PC-3 (cell line): Measurements from ENCODE around the gene ADRA2B. TPM values are rescaled to one million over a fixed set of nuclear protein-coding genes. Genes with fewer than 3 reads are reported as not detected.

Experiments
- ATAC-seq: fragments of 200-7000 bp; cut with Tn5 transposase; 2 replicates; pipeline ENCODE4 v1.9.1; 2020; ENCODE audit warnings: mild to moderate bottlenecking, moderate library complexity
- BruUV-seq: library from RNA; stranded (reverse); fragments of 400-500 nt; replicated peaks from 2 replicates; lab custom pipeline; 2021; lab: Mats Ljungman, UMichigan
- CTCF ChIA-PET: fragments of 300-600 bp; sonication (Branson Sonifier 250); formaldehyde crosslinking; loops from one replicate; lab custom pipeline; 2022; ENCODE audit warnings: antibody characterized with exemption; lab: Charles Lee
- POLR2A ChIA-PET: fragments of 300-600 bp; sonication (Branson Sonifier 250); formaldehyde crosslinking; loops from one replicate; lab custom pipeline; 2022; ENCODE audit warnings: antibody characterized with exemption; ENCODE audit not compliant: unreplicated experiment; lab: Charles Lee
- DNase-seq: peaks from one replicate; pipeline ENCODE4 v3.0.0-alpha.2; 2015
- H2AFZ ChIP-seq: fragments of 300-600 bp; sonication (generic); 2 replicates; pipeline ENCODE4 v1.6.0; 2016; ENCODE audit warnings: antibody characterized with exemption, low read length
- H3F3A ChIP-seq: fragments of 300-600 bp; sonication (generic); one replicate; pipeline ENCODE4 v1.6.0; 2017; ENCODE audit warnings: antibody characterized with exemption, low read length, control low read depth, mild to moderate bottlenecking; ENCODE audit not compliant: unreplicated experiment
- H3K27ac ChIP-seq: fragments of 300-600 bp; sonication (generic); 2 replicates; pipeline ENCODE4 v1.5.1; 2016; ENCODE audit warnings: mild to moderate bottlenecking, low read length
- H3K27me3 ChIP-seq: fragments of 300-600 bp; sonication (generic); 2 replicates; pipeline ENCODE4 v1.6.1; 2016; ENCODE audit warnings: low read length, mixed read lengths
- H3K36me3 ChIP-seq: fragments of 300-600 bp; sonication (generic); 2 replicates; pipeline ENCODE4 v1.6.1; 2016; ENCODE audit warnings: low read depth, mixed run types, low read length, mixed read lengths
- H3K4me1 ChIP-seq: fragments of 300-600 bp; sonication (generic); 2 replicates; pipeline ENCODE4 v1.5.1; 2016; ENCODE audit warnings: low read length; ENCODE audit not compliant: insufficient read depth
- H3K4me2 ChIP-seq: fragments of 300-600 bp; sonication (generic); 2 replicates; pipeline ENCODE4 v1.6.0; 2016; ENCODE audit warnings: low read length
- H3K4me3 ChIP-seq: fragments of 300-600 bp; sonication (generic); 2 replicates; pipeline ENCODE4 v1.5.1; 2016; ENCODE audit warnings: mild to moderate bottlenecking, low read length, mixed read lengths
- H3K79me2 ChIP-seq: fragments of 300-600 bp; sonication (generic); 2 replicates; pipeline ENCODE4 v1.6.1; 2017; ENCODE audit warnings: low read length, mixed read lengths
- H3K9ac ChIP-seq: fragments of 300-600 bp; sonication (generic); 2 replicates; pipeline ENCODE4 v1.6.0; 2016; ENCODE audit warnings: mild to moderate bottlenecking, low read length
- H3K9me2 ChIP-seq: fragments of 300-600 bp; sonication (generic); replicated peaks from 2 replicates; pipeline ENCODE4 v1.6.1; 2016; ENCODE audit warnings: mixed run types, low read length, mixed read lengths
- H3K9me3 ChIP-seq: fragments of 300-600 bp; sonication (generic); 2 replicates; pipeline ENCODE4 v1.6.1; 2016; ENCODE audit warnings: low read length, mixed read lengths
- H4K20me1 ChIP-seq: fragments of 300-600 bp; sonication (generic); 2 replicates; pipeline ENCODE4 v1.6.1; 2016; ENCODE audit warnings: low read length, mixed read lengths
- EZH2 ChIP-seq: fragments of 300-600 bp; sonication (generic); IDR thresholded peaks from one replicate; pipeline ENCODE4 v1.6.1; 2017; ENCODE audit warnings: antibody characterized with exemption, mild to moderate bottlenecking, low read length; ENCODE audit not compliant: unreplicated experiment
- EZH2phosphoT487 ChIP-seq: fragments of 300-600 bp; sonication (generic); IDR thresholded peaks from 2 replicates; pipeline ENCODE4 v1.6.1; 2018; ENCODE audit warnings: mild to moderate bottlenecking, antibody characterized with exemption, low read length, borderline replicate concordance
- intact Hi-C: fragments of 100-400 bp; cut with micrococcal nuclease; formaldehyde crosslinking; loops from 2 replicates; pipeline ENCODE4 v1.9.0; 2023
- total RNA-seq: library from RNA; depleted of rRNA; stranded (reverse); fragments of >200 nt; gene quantifications from 2 replicates; pipeline ENCODE4 v1.2.3, GENCODE V29; 2014
- TF ChIP-seq, protein P1 (sequence below): fragments of 300-600 bp; sonication (generic); conservative IDR thresholded peaks from 2 replicates; pipeline ENCODE4 v1.5.1; 2017; ENCODE audit warnings: antibody characterized with exemption, low read depth, mild to moderate bottlenecking, low read length

The ADRA2B gene
- total RNA-seq, 1 experiment from 2014 or later: not detected

- intact Hi-C loops: no loop called here
- Histone ChIP-seq H3K79me2 (no peaks in the 10 kb centered on the region), H3F3A (no peaks in the 10 kb centered on the region), H3K27ac (no peak overlapping the region), H4K20me1 (no peaks in the 10 kb centered on the region), H3K4me3 (no peak overlapping the region), H3K9me3 (no peaks in the 10 kb centered on the region), H2AFZ (no peak overlapping the region), H3K4me2 (no peak overlapping the region), H3K4me1 (no peaks in the 10 kb centered on the region), H3K27me3 (no peaks in the 10 kb centered on the region), H3K36me3 (no peaks in the 10 kb centered on the region), H3K9ac (no peak overlapping the region), H3K9me2 (no peaks in the 10 kb centered on the region)
- TF ChIP-seq, protein P1, sequence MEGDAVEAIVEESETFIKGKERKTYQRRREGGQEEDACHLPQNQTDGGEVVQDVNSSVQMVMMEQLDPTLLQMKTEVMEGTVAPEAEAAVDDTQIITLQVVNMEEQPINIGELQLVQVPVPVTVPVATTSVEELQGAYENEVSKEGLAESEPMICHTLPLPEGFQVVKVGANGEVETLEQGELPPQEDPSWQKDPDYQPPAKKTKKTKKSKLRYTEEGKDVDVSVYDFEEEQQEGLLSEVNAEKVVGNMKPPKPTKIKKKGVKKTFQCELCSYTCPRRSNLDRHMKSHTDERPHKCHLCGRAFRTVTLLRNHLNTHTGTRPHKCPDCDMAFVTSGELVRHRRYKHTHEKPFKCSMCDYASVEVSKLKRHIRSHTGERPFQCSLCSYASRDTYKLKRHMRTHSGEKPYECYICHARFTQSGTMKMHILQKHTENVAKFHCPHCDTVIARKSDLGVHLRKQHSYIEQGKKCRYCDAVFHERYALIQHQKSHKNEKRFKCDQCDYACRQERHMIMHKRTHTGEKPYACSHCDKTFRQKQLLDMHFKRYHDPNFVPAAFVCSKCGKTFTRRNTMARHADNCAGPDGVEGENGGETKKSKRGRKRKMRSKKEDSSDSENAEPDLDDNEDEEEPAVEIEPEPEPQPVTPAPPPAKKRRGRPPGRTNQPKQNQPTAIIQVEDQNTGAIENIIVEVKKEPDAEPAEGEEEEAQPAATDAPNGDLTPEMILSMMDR: no peak
- no peak for TF ChIP-seq EZH2
- TF ChIP-seq EZH2phosphoT487: no peak
- BruUV-seq: no TSS peak
- ChIA-PET POLR2A (no interaction called here), CTCF (no interaction called here)
- no peak for DNase-seq
- ATAC-seq: no peak
Observed at GRCh38 chr2:96107708-96108065, 8.7 kb downstream of the ADRA2B start.

DNA sequence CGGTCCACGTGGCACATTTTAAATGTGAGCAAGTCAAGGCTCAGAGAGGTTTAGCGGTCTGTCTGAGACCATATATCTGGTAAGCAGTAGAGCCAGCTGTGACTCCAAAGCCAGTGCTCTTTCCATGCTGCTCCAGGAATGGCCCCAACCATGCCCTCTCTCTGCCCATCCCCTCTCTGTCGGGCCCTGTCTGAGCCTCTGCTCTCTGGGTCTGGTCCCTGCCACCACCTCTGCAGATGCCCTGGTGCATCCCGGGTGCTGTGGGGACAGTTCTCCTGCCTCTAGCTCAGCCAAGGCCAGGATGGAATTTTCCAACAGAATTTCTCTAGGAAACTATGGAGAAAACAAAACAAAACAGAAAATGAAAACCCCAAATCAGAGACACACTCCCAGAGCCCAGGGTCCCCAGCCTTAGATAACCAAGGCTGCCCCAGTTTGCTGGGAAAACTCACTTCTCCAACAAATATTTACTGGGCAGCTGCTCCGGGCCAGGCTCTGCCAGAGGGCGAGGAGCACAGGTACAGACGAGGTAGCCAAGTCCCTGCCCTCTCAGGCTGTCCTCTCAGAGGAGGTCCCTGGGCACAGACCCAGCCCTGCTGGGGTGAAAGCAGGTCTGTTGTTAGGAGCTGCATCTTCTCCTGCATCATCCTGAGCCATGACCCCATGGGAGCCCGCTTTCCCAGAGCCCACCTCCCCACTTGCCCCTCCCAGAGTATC, 9.2 kb downstream of the ADRA2B start:
- Histone ChIP-seq H3K4me3 (no peak overlapping the region), H4K20me1 (no peaks in the 10 kb centered on the region), H3K36me3 (no peaks in the 10 kb centered on the region), H3K4me1 (no peaks in the 10 kb centered on the region), H3K79me2 (no peaks in the 10 kb centered on the region), H3K4me2 (no peak overlapping the region), H3K9me3 (no peaks in the 10 kb centered on the region), H3K27ac (no peak overlapping the region), H2AFZ (no peak overlapping the region), H3K9me2 (no peaks in the 10 kb centered on the region), H3F3A (no peaks in the 10 kb centered on the region), H3K27me3 (no peaks in the 10 kb centered on the region), H3K9ac (no peak overlapping the region)
- no peak for TF ChIP-seq EZH2phosphoT487
- TF ChIP-seq, protein P1: no peak
- no peak for TF ChIP-seq EZH2
- ATAC-seq: no peak
- BruUV-seq: no TSS peak
- ChIA-PET CTCF (no interaction called here), POLR2A (no interaction called here)
- DNase-seq: no peak
- intact Hi-C loops: no loop called here

DNA sequence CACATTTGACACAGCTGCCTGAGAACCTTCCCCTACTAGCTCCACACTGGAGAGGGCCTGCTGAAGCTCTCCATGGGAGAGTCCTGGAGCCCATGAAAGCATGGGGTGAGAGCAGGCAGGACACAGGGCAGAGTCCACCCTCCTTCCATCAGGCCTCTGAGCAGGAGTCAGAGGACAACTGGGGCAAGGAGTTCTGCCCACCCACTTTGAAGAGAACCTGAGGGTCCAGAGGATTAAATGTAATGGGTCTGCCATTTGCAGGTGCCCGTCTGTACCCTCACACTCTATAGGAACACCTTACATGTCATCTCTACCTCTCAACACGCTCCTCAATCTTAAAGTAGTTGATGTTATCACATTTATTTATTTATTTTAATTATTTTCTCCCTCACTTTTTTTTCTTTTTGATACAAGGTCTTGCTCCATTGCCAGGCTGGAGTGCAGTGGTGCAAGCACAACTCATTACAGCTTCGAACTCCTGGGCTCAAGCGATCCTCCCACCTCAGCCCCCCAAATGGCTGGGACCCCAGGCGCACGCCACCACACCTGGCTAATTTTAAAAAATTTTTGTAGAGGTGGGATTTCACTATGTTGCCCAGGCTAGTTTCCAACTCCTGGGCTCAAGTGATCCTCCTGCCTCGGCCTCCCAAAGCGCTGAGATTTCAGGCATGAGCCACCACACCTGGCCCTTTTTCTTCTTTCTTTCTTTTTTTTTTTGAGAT, 10.2 kb downstream of the ADRA2B start:
- DNase-seq (no peak), ATAC-seq (no peak)
- Histone ChIP-seq H2AFZ (no peak overlapping the region), H3K4me1 (no peaks in the 10 kb centered on the region), H3F3A (no peaks in the 10 kb centered on the region), H3K9me3 (no peaks in the 10 kb centered on the region), H3K79me2 (no peaks in the 10 kb centered on the region), H3K36me3 (no peaks in the 10 kb centered on the region), H3K9ac (no peak overlapping the region), H3K27me3 (no peaks in the 10 kb centered on the region), H3K27ac (no peak overlapping the region), H4K20me1 (no peaks in the 10 kb centered on the region), H3K4me3 (no peak overlapping the region), H3K9me2 (no peaks in the 10 kb centered on the region), H3K4me2 (no peak overlapping the region)
- intact Hi-C loops: no loop called here
- TF ChIP-seq EZH2phosphoT487 (no peak), EZH2 (no peak)
- TF ChIP-seq, protein P1: no peak
- ChIA-PET POLR2A (no interaction called here), CTCF (no interaction called here)
- no TSS peak for BruUV-seq
